Skin epidermis (tissue), 12 donors: ENCODE measurements around the gene PPP2R5E.
A peak's percentile ranks its signal among the peaks of the same experiment; 100 is the strongest.

ENCODE experiments used
- H3K27ac ChIP-seq, 21 experiments: fragments of 200-600 bp; sonication (generic) in 11 of 21; one replicate each; pipeline ENCODE4 v1.5.0; 2020; ENCODE audit warnings: mild to moderate bottlenecking in 3 of 21, inconsistent platforms in 2 of 21, moderate library complexity in 2 of 21
- H3K4me3 ChIP-seq, 7 experiments: fragments of 200-600 bp; sonication (generic) in 2 of 7; one replicate each; pipeline ENCODE4 v1.5.0; 2020; ENCODE audit warnings: inconsistent platforms in 2 of 7, mild to moderate bottlenecking in 2 of 7, moderate library complexity in 1 of 7

The PPP2R5E gene

GRCh38 chr14:63477556-63477955 is 65.6 kb downstream of the PPP2R5E start:
- Histone ChIP-seq H3K27ac (peak overlapping the region in 4 of 21 experiments; percentile 52 to 62 (median 55)), H3K4me3 (no peak overlapping the region)

- Histone ChIP-seq H3K27ac (no peak overlapping the region), H3K4me3 (no peak overlapping the region)
Observed at GRCh38 chr14:63475761-63476160, 67.4 kb downstream of the PPP2R5E start.

GRCh38 chr14:63474844-63475243 is 68.3 kb downstream of the PPP2R5E start:
- Histone ChIP-seq H3K4me3 (no peak overlapping the region), H3K27ac (no peak overlapping the region)

GRCh38 chr14:63474111-63474510 is 69.1 kb downstream of the PPP2R5E start:
- H3K27ac ChIP-seq = no peak overlapping the region
- no peak overlapping the region for H3K4me3 ChIP-seq

GRCh38 chr14:63472986-63473788 is 70.0 kb downstream of the PPP2R5E start:
- no peak overlapping the region for H3K4me3 ChIP-seq
- no peak overlapping the region for H3K27ac ChIP-seq

- Histone ChIP-seq H3K27ac (peak overlapping the region in 6 of 21 experiments; percentile 5 to 66 (median 25)), H3K4me3 (no peak overlapping the region)
Observed at GRCh38 chr14:63470962-63471793, 72.0 kb downstream of the PPP2R5E start.

- Histone ChIP-seq H3K4me3 (no peak overlapping the region), H3K27ac (no peak overlapping the region)
Observed at GRCh38 chr14:63468294-63468693, 74.9 kb downstream of the PPP2R5E start.

GRCh38 chr14:63467440-63468072 is 75.6 kb downstream of the PPP2R5E start:
- Histone ChIP-seq H3K27ac (peak overlapping the region in 2 of 21 experiments; percentile 13 to 42), H3K4me3 (no peak overlapping the region)

- H3K27ac ChIP-seq = no peak overlapping the region
- no peak overlapping the region for H3K4me3 ChIP-seq
Observed at GRCh38 chr14:63465347-63465746, 77.8 kb downstream of the PPP2R5E start.

- Histone ChIP-seq H3K4me3 (no peak overlapping the region), H3K27ac (no peak overlapping the region)
Observed at GRCh38 chr14:63460680-63461369, 82.4 kb downstream of the PPP2R5E start.

- no peak overlapping the region for H3K27ac ChIP-seq
- no peak overlapping the region for H3K4me3 ChIP-seq
Observed at GRCh38 chr14:63459738-63460137, 83.4 kb downstream of the PPP2R5E start.

- H3K4me3 ChIP-seq = no peak overlapping the region
- no peak overlapping the region for H3K27ac ChIP-seq
Observed at GRCh38 chr14:63457498-63457897, 85.7 kb downstream of the PPP2R5E start.

- Histone ChIP-seq H3K4me3 (no peak overlapping the region), H3K27ac (no peak overlapping the region)
Observed at GRCh38 chr14:63454863-63455622, 88.1 kb downstream of the PPP2R5E start.

- no peak overlapping the region for H3K4me3 ChIP-seq
- no peak overlapping the region for H3K27ac ChIP-seq
Observed at GRCh38 chr14:63454436-63454835, 88.7 kb downstream of the PPP2R5E start.

- Histone ChIP-seq H3K4me3 (no peak overlapping the region), H3K27ac (no peak overlapping the region)
Observed at GRCh38 chr14:63453443-63453936, 89.7 kb downstream of the PPP2R5E start.

GRCh38 chr14:63452796-63453195 is 90.4 kb downstream of the PPP2R5E start:
- Histone ChIP-seq H3K4me3 (no peak overlapping the region), H3K27ac (no peak overlapping the region)

- H3K4me3 ChIP-seq = no peak overlapping the region
- no peak overlapping the region for H3K27ac ChIP-seq
Observed at GRCh38 chr14:63448841-63449240, 94.3 kb downstream of the PPP2R5E start.

- Histone ChIP-seq H3K27ac (no peak overlapping the region), H3K4me3 (no peak overlapping the region)
Observed at GRCh38 chr14:63444588-63444987, 98.6 kb downstream of the PPP2R5E start.

GRCh38 chr14:63443988-63444387 is 99.2 kb downstream of the PPP2R5E start:
- H3K27ac ChIP-seq = no peak overlapping the region
- H3K4me3 ChIP-seq = no peak overlapping the region
